Thoracic aorta (tissue), 2 donors: ENCODE results near the gene KCNQ4. TPM values are rescaled to one million over a fixed set of nuclear protein-coding genes. Genes with fewer than 3 reads are reported as not detected.

Experiments
- ATAC-seq: fragments of 150-250 bp; one replicate; pipeline ENCODE4 v1.8.0; 2017; ENCODE audit warnings: low read depth; ENCODE audit not compliant: insufficient number of reproducible peaks, low FRiP score
- DNase-seq: peaks from one replicate; pipeline ENCODE4 v3.0.0-alpha.2; 2020; ENCODE audit warnings: low spot score
- H3K27ac ChIP-seq, 2 donors: fragments of 200-600 bp; sonication (generic); 1 replicate in 1 of 2; 2 replicates in 1 of 2; pipeline ENCODE4 v1.5.1; 2016; ENCODE audit warnings: mild to moderate bottlenecking in 2 of 2, moderate library complexity in 2 of 2
- H3K27me3 ChIP-seq: fragments of 200-600 bp; sonication (generic); replicated peaks from 2 replicates; pipeline ENCODE4 v1.6.0; 2016; ENCODE audit warnings: mild to moderate bottlenecking; ENCODE audit not compliant: insufficient read depth
- H3K36me3 ChIP-seq: fragments of 200-600 bp; sonication (generic); one replicate; pipeline ENCODE4 v1.5.1; 2016
- H3K4me1 ChIP-seq, 2 donors: fragments of 200-600 bp; sonication (generic); 1 replicate in 1 of 2; 2 replicates in 1 of 2; pipeline versions ENCODE4 v1.5.1 to v1.6.0; 2016; ENCODE audit warnings: low read depth in 2 of 2, mild to moderate bottlenecking in 1 of 2; ENCODE audit not compliant: control insufficient read depth in 1 of 2
- H3K4me3 ChIP-seq: fragments of 200-600 bp; sonication (generic); 2 replicates; pipeline ENCODE4 v1.5.1; 2016; ENCODE audit warnings: mild to moderate bottlenecking
- H3K9me3 ChIP-seq: fragments of 200-600 bp; sonication (generic); 2 replicates; pipeline ENCODE4 v1.5.1; 2016
- CTCF ChIP-seq: fragments of 200-600 bp; sonication (generic); IDR thresholded peaks from one replicate; pipeline ENCODE4 v1.5.1; 2019; ENCODE audit warnings: antibody characterized with exemption
- total RNA-seq, 2 donors: library from RNA; depleted of rRNA; stranded (reverse); fragments of >200 nt; gene quantifications; one replicate each; pipeline versions ENCODE4 v1.1.0 to v1.2.3, GENCODE V29; 2016

Gene KCNQ4
- total RNA-seq, 2 donors from 2014 or later, result 5.7 to 11.5 TPM

- no peak for TF ChIP-seq CTCF
- H3K9me3 ChIP-seq, result no peaks in the 10 kb centered on the region
- peaks cover 25% of the 10 kb centered on the region for H3K36me3 ChIP-seq
- DNase-seq (no peak), ATAC-seq (no peak)
- H3K27ac ChIP-seq, result no peak overlapping the region
- H3K4me3 ChIP-seq, result no peak overlapping the region
- H3K27me3 ChIP-seq, result no peaks in the 10 kb centered on the region
- H3K4me1 ChIP-seq, result peaks cover 5 to 12% of the 10 kb centered on the region in 2 donors
These were observed 27.1 kb upstream of the KCNQ4 start for GRCh38 chr1:40756523-40756922.

GRCh38 chr1:40757084-40757483 is 26.5 kb upstream of the KCNQ4 start:
- Histone ChIP-seq H3K9me3 (no peaks in the 10 kb centered on the region), H3K27ac (no peak overlapping the region), H3K36me3 (peaks cover 25% of the 10 kb centered on the region), H3K4me1 (peaks cover 5 to 18% of the 10 kb centered on the region in 2 donors), H3K27me3 (no peaks in the 10 kb centered on the region), H3K4me3 (no peak overlapping the region)
- no peak for DNase-seq
- no peak for TF ChIP-seq CTCF
- no peak for ATAC-seq

- Histone ChIP-seq H3K4me1 (peaks cover 5 to 21% of the 10 kb centered on the region in 2 donors), H3K27me3 (no peaks in the 10 kb centered on the region), H3K27ac (no peak overlapping the region), H3K9me3 (no peaks in the 10 kb centered on the region), H3K36me3 (peaks cover 25% of the 10 kb centered on the region), H3K4me3 (no peak overlapping the region)
- no peak for ATAC-seq
- DNase-seq, result no peak
- TF ChIP-seq CTCF, result no peak
These were observed 25.6 kb upstream of the KCNQ4 start for GRCh38 chr1:40758004-40758403.

GRCh38 chr1:40758578-40759343 is 24.8 kb upstream of the KCNQ4 start:
- no peak overlapping the region for H3K27ac ChIP-seq
- ATAC-seq (no peak), DNase-seq (no peak)
- peaks cover 28% of the 10 kb centered on the region for H3K36me3 ChIP-seq
- H3K9me3 ChIP-seq, result no peaks in the 10 kb centered on the region
- TF ChIP-seq CTCF, result no peak
- peaks cover 5 to 21% of the 10 kb centered on the region in 2 donors for H3K4me1 ChIP-seq
- no peak overlapping the region for H3K4me3 ChIP-seq
- no peaks in the 10 kb centered on the region for H3K27me3 ChIP-seq

- Histone ChIP-seq H3K4me1 (peaks cover 5 to 21% of the 10 kb centered on the region in 2 donors), H3K36me3 (peaks cover 36% of the 10 kb centered on the region), H3K27ac (no peak overlapping the region), H3K4me3 (no peak overlapping the region), H3K9me3 (no peaks in the 10 kb centered on the region), H3K27me3 (no peaks in the 10 kb centered on the region)
- DNase-seq, result no peak
- ATAC-seq, result no peak
- no peak for TF ChIP-seq CTCF
These were observed 22.6 kb upstream of the KCNQ4 start for GRCh38 chr1:40760984-40761383.
